T-helper 2 cell treated with Interferon-gamma antibody and Interleukin-4, amounts not matched to agents 100 ng/mL and 5 ng/mL, for 36 hours (primary cell): ENCODE measurements around the gene MORN4. TPM values are rescaled to one million over a fixed set of nuclear protein-coding genes. Genes with fewer than 3 reads are reported as not detected.

Experiments
- intact Hi-C: fragments of 100-400 bp; cut with micrococcal nuclease; formaldehyde crosslinking; loops from one replicate; pipeline ENCODE4 v1.15.1; 2023
- total RNA-seq: library from RNA; stranded (reverse); gene quantifications from 2 replicates; pipeline ENCODE4 v1.2.3, GENCODE V29; 2022

MORN4 gene
- total RNA-seq, 1 donor from 2014 or later = 1.3 TPM

- intact Hi-C loops = no loop called here
Observed at GRCh38 chr10:97575127-97575668, 58.1 kb downstream of the MORN4 start.

GRCh38 chr10:97574374-97575126, 58.8 kb downstream of the MORN4 start:
- intact Hi-C loops = loop anchor here (5.0 kb wide), 1 partner anchor 158 kb away; no protein-coding TSS in a partner anchor

- intact Hi-C loops = loop anchor here (5.0 kb wide), 1 partner anchor 159 kb away; no protein-coding TSS in a partner anchor
Observed at GRCh38 chr10:97573672-97574071, 59.6 kb downstream of the MORN4 start.

- intact Hi-C loops = loop anchor here (5.0 kb wide), 1 partner anchor 159 kb away; no protein-coding TSS in a partner anchor
Observed at GRCh38 chr10:97573021-97573420, 60.3 kb downstream of the MORN4 start.

GRCh38 chr10:97572214-97572989, 60.9 kb downstream of the MORN4 start, which contains the start of gene ANKRD2:
TSS of gene ANKRD2 (plus strand) at chr10:97572779. CDS start at chr10:97572789, 10 bp downstream.
- intact Hi-C loops = loop anchor here (1.0 to 5.0 kb wide), 2 partner anchors 40 to 160 kb away; no protein-coding TSS in a partner anchor

- intact Hi-C loops = loop anchor here (1.0 to 5.0 kb wide), 2 partner anchors 41 to 161 kb away; no protein-coding TSS in a partner anchor
Observed at GRCh38 chr10:97571622-97572021, 61.7 kb downstream of the MORN4 start.

GRCh38 chr10:97570789-97571471, 62.4 kb downstream of the MORN4 start:
- intact Hi-C loops = loop anchor here (5.0 kb wide), 1 partner anchor 161 kb away; no protein-coding TSS in a partner anchor

- intact Hi-C loops = loop anchor here (5.0 kb wide), 1 partner anchor 162 kb away; no protein-coding TSS in a partner anchor
Observed at GRCh38 chr10:97570146-97570788, 63.0 kb downstream of the MORN4 start.

GRCh38 chr10:97567891-97568290, 65.4 kb downstream of the MORN4 start:
- intact Hi-C loops = no loop called here

GRCh38 chr10:97566336-97566996, 66.8 kb downstream of the MORN4 start:
- intact Hi-C loops = no loop called here

GRCh38 chr10:97564776-97565175, 68.5 kb downstream of the MORN4 start:
- intact Hi-C loops = no loop called here

Other genes with a start within 250 kb of the MORN4 start
- gene RRP12, start 232.2 kb downstream of the MORN4 start, total RNA-seq = 33.5 and 40.1 TPM in 2 replicates
- 485 and 486 TPM in 2 replicates for gene PGAM1, start 207.3 kb downstream of the MORN4 start, total RNA-seq
- gene EXOSC1, start 187.5 kb downstream of the MORN4 start, total RNA-seq = 53.9 and 55.1 TPM in 2 replicates
- gene ZDHHC16, start 187.3 kb downstream of the MORN4 start, total RNA-seq = 42.3 and 42.4 TPM in 2 replicates
- 70.2 and 73.2 TPM in 2 replicates for gene MMS19, start 135.1 kb downstream of the MORN4 start, total RNA-seq
- 0.61 and 0.77 TPM in 2 replicates for gene UBTD1, start 134.6 kb downstream of the MORN4 start, total RNA-seq
- 0.36 and 0.52 TPM in 2 replicates for gene ANKRD2, start 60.7 kb downstream of the MORN4 start, total RNA-seq
- gene HOGA1, start 49.1 kb downstream of the MORN4 start, total RNA-seq = not detected in 2 replicates
- not detected in 2 replicates for gene C10orf62, start 43.8 kb downstream of the MORN4 start, total RNA-seq
- 10.9 and 11.9 TPM in 2 replicates for gene PI4K2A, start 7.2 kb upstream of the MORN4 start, total RNA-seq
- 1.1 and 1.3 TPM in 2 replicates for gene AVPI1, start 53.7 kb upstream of the MORN4 start, total RNA-seq
- 4.1 and 5.4 TPM in 2 replicates for gene MARVELD1, start 80.2 kb upstream of the MORN4 start, total RNA-seq
- 33.8 and 33.9 TPM in 2 replicates for gene ZFYVE27, start 103.6 kb upstream of the MORN4 start, total RNA-seq
- gene SFRP5, start 138.5 kb upstream of the MORN4 start, total RNA-seq = not detected in 2 replicates
- 5.3 and 5.6 TPM in 2 replicates for gene GOLGA7B, start 216.3 kb upstream of the MORN4 start, total RNA-seq